GM12878 (cell line): ENCODE results near the gene HOGA1. TPM values are rescaled to one million over a fixed set of nuclear protein-coding genes. Genes with fewer than 3 reads are reported as not detected.

Experiments used
- ATAC-seq: fragments of 200-7000 bp; cut with Tn5 transposase; 3 replicates; pipeline ENCODE4 v1.9.1; 2020; ENCODE audit warnings: mild to moderate bottlenecking, moderate library complexity
- BruUV-seq: library from RNA; stranded (reverse); fragments of 400-500 nt; replicated peaks from 2 replicates; lab custom pipeline; 2021; lab: Mats Ljungman, UMichigan
- CTCF ChIA-PET: fragments of 300-600 bp; sonication (Branson Sonifier 250); formaldehyde crosslinking; extraction: SDS; loops from one replicate; lab custom pipeline; 2021; ENCODE audit warnings: inconsistent platforms; lab: Yijun Ruan, JAX
- POLR2A ChIA-PET: fragments of 350-600 bp; formaldehyde crosslinking; extraction: SDS; loops from one replicate; lab custom pipeline; 2021; ENCODE audit warnings: inconsistent platforms; lab: Charles Lee
- RAD21 ChIA-PET: fragments of 300-600 bp; sonication (Branson Sonifier 250); formaldehyde crosslinking; loops from one replicate; lab custom pipeline; 2023; ENCODE audit warnings: antibody characterized with exemption; ENCODE audit not compliant: unreplicated experiment; lab: Charles Lee
- SMC1A ChIA-PET: fragments of 300-600 bp; sonication (Branson Sonifier 250); formaldehyde crosslinking; loops from one replicate; lab custom pipeline; 2023; ENCODE audit not compliant: unreplicated experiment, uncharacterized antibody; lab: Charles Lee
- DNase-seq: peaks from one replicate; pipeline ENCODE4 v3.0.0-alpha.2; 2011; ENCODE audit warnings: low read depth, low spot score
- FAIRE-seq: peaks from 3 replicates; lab custom pipeline; 2011; peaks lifted over from hg19 to GRCh38; lab: Jason Lieb, UNC
- H2AFZ ChIP-seq: 2 replicates; pipeline ENCODE4 v1.6.0; 2011; ENCODE audit warnings: low read depth, low read length, control low read depth; ENCODE audit not compliant: control insufficient read depth
- H3K27ac ChIP-seq: 2 replicates; pipeline ENCODE4 v1.5.1; 2011; ENCODE audit warnings: control low read depth; ENCODE audit not compliant: control insufficient read depth, insufficient read depth
- H3K27me3 ChIP-seq, 2 experiments: replicated peaks in 1 of 2; 2 replicates each; pipeline versions ENCODE4 v1.6.0 to v1.6.1; 2011; ENCODE audit warnings: low read length in 1 of 2; ENCODE audit not compliant: control insufficient read depth in 2 of 2, insufficient read depth in 2 of 2
- H3K36me3 ChIP-seq, 2 experiments: 2 replicates each; pipeline ENCODE4 v1.5.1; 2011; ENCODE audit warnings: low read length in 1 of 2; ENCODE audit not compliant: control insufficient read depth in 2 of 2, insufficient read depth in 2 of 2
- H3K4me1 ChIP-seq: 2 replicates; pipeline ENCODE4 v1.6.1; 2011; ENCODE audit warnings: mild to moderate bottlenecking, low read length, moderate library complexity, mixed read lengths; ENCODE audit not compliant: control insufficient read depth, insufficient read depth
- H3K4me2 ChIP-seq: 2 replicates; pipeline ENCODE4 v1.6.0; 2011; ENCODE audit warnings: control low read depth; ENCODE audit not compliant: control insufficient read depth, insufficient read depth
- H3K4me3 ChIP-seq: fragments of 200-600 bp; sonication (generic); 2 replicates; pipeline ENCODE4 v1.5.1; 2016
- H3K79me2 ChIP-seq: 2 replicates; pipeline ENCODE4 v1.6.0; 2011; ENCODE audit warnings: low read length; ENCODE audit not compliant: control insufficient read depth, insufficient read depth
- H3K9ac ChIP-seq: 2 replicates; pipeline ENCODE4 v1.8.0; 2011; ENCODE audit warnings: low read length, control low read depth, mixed read lengths; ENCODE audit not compliant: control insufficient read depth, insufficient read depth
- H3K9me3 ChIP-seq: replicated peaks from 3 replicates; pipeline ENCODE4 v1.5.1; 2011; ENCODE audit warnings: mild to moderate bottlenecking, low read length; ENCODE audit not compliant: control insufficient read depth, insufficient read depth
- H4K20me1 ChIP-seq: 2 replicates; pipeline ENCODE4 v1.6.0; 2011; ENCODE audit not compliant: control insufficient read depth, insufficient read depth
- ATF7 ChIP-seq: fragments of 450-650 bp; IDR thresholded peaks from 2 replicates; pipeline ENCODE4 v1.6.1; 2016; ENCODE audit warnings: low read depth, mild to moderate bottlenecking
- BMI1 ChIP-seq: fragments of 450-650 bp; IDR thresholded peaks from 2 replicates; pipeline ENCODE4 v1.6.1; 2016; ENCODE audit warnings: mild to moderate bottlenecking, moderate library complexity, borderline replicate concordance
- CHD2 ChIP-seq: IDR thresholded peaks from 2 replicates; pipeline ENCODE4 v1.6.1; 2011; ENCODE audit warnings: low read depth, low read length, improper control_type of control experiment, borderline replicate concordance
- CHD4 ChIP-seq: fragments of 200-600 bp; sonication (generic); IDR thresholded peaks from 2 replicates; pipeline ENCODE4 v1.6.1; 2016; ENCODE audit warnings: mild to moderate bottlenecking
- FOXM1 ChIP-seq: IDR thresholded peaks from 2 replicates; pipeline ENCODE4 v1.6.1; 2012; ENCODE audit warnings: low read depth, mild to moderate bottlenecking, inconsistent platforms, low read length, moderate library complexity
- HDAC6 ChIP-seq: fragments of 200-600 bp; sonication (generic); IDR thresholded peaks from one replicate; pipeline ENCODE4 v1.8.0; 2017; ENCODE audit warnings: antibody characterized with exemption; ENCODE audit not compliant: unreplicated experiment
- NFXL1 ChIP-seq: fragments of 450-650 bp; IDR thresholded peaks from 2 replicates; pipeline ENCODE4 v1.6.1; 2017; ENCODE audit warnings: antibody characterized with exemption, mild to moderate bottlenecking, borderline replicate concordance
- SMAD5 ChIP-seq: IDR thresholded peaks from 2 replicates; pipeline ENCODE4 v1.6.1; 2016; ENCODE audit warnings: antibody characterized with exemption, low read depth
- STAT3 ChIP-seq: IDR thresholded peaks from 2 replicates; pipeline ENCODE4 v1.6.1; 2011; ENCODE audit warnings: low read depth, low read length, improper control_type of control experiment
- TARDBP ChIP-seq: IDR thresholded peaks from 2 replicates; pipeline ENCODE4 v1.6.1; 2016; ENCODE audit warnings: borderline replicate concordance
- TCF12 ChIP-seq: IDR thresholded peaks from 2 replicates; pipeline ENCODE4 v1.6.1; 2011; ENCODE audit warnings: low read depth, mild to moderate bottlenecking, low read length
- TCF7 ChIP-seq: IDR thresholded peaks from 2 replicates; pipeline ENCODE4 v1.6.1; 2014; ENCODE audit warnings: antibody characterized with exemption, borderline replicate concordance
- WRNIP1 ChIP-seq: IDR thresholded peaks from 2 replicates; pipeline ENCODE4 v1.6.1; 2011; ENCODE audit warnings: low read depth, low read length, improper control_type of control experiment, borderline replicate concordance
- YY1 ChIP-seq: IDR thresholded peaks from 2 replicates; pipeline ENCODE4 v1.6.1; 2011; ENCODE audit warnings: low read depth, mild to moderate bottlenecking, low read length
- ZNF24 ChIP-seq: fragments of 450-650 bp; IDR thresholded peaks from 2 replicates; pipeline ENCODE4 v1.6.1; 2017; ENCODE audit warnings: antibody characterized with exemption, mild to moderate bottlenecking
- ZNF274 ChIP-seq: IDR thresholded peaks from one replicate; pipeline ENCODE4 v1.8.0; 2011; ENCODE audit not compliant: insufficient read length, insufficient read depth
- ZZZ3 ChIP-seq: IDR thresholded peaks from 2 replicates; pipeline ENCODE4 v1.6.1; 2011; ENCODE audit warnings: low read depth; ENCODE audit not compliant: control insufficient read depth, insufficient read length
- WGBS: methylation state at CpG from one replicate; pipeline ENCODE4 v1.1.6; 2016; ENCODE audit warnings: low lambda C conversion rate; ENCODE audit not compliant: insufficient replicate concordance, insufficient coverage; ENCODE audit errors: missing lambda C conversion rate; 5-methylcytosine and 5-hydroxymethylcytosine counted together
- in situ Hi-C: fragments of 300-500 bp; cut with MboI; formaldehyde crosslinking; loops from 9 replicates; pipeline ENCODE4 v1.14.3; 2018; ENCODE audit warnings: mixed read lengths
- intact Hi-C: fragments of 100-400 bp; cut with micrococcal nuclease; formaldehyde crosslinking; loops from one replicate; pipeline ENCODE4 v1.14.2; 2022; ENCODE audit not compliant: unreplicated experiment
- polyA plus RNA-seq, 11 experiments: library from polyadenylated mRNA; depleted of rRNA in 4 of 11; unstranded in 6 of 11; stranded (reverse) in 5 of 11; fragments of >200 nt; fragmentation: Nextera tagmentation in 4 of 11; fragmentation: Illumina TruSeq in 1 of 11; extraction: Ambion mirVana in 4 of 11; extraction: Trizol in 1 of 11; gene quantifications; 1 replicate in 1 of 11; 2 replicates in 10 of 11; pipeline versions ENCODE4 v1.2.1 to v1.2.3, GENCODE V29; 2011 to 2016; ENCODE audit warnings: inconsistent platforms in 2 of 11, missing spikeins in 2 of 11, low read depth in 1 of 11
- total RNA-seq, 4 experiments: library from RNA; depleted of rRNA in 3 of 4; stranded (reverse); fragments of >200 nt in 3 of 4; fragmentation: Illumina TruSeq in 1 of 4; extraction: Trizol in 1 of 4; gene quantifications; 2 replicates each; pipeline versions ENCODE4 v1.2.1 to v1.2.3, GENCODE V29; 2013 to 2021
- TF ChIP-seq, protein P1 (sequence below): fragments of 450-650 bp; IDR thresholded peaks from 2 replicates; pipeline ENCODE4 v1.6.1; 2017; ENCODE audit warnings: antibody characterized with exemption, mild to moderate bottlenecking, moderate library complexity
- TF ChIP-seq, protein P2 (sequence below): fragments of 450-650 bp; IDR thresholded peaks from 2 replicates; pipeline ENCODE4 v1.6.1; 2017; ENCODE audit warnings: borderline replicate concordance

HOGA1 gene
- total and polyA plus RNA-seq, 10 of the 15 experiments (the other 5 are each of a cell fraction or from before 2014, with no cell fraction given), result 0.01 to 0.19 (median 0.06) TPM; not detected in 6

DNA sequence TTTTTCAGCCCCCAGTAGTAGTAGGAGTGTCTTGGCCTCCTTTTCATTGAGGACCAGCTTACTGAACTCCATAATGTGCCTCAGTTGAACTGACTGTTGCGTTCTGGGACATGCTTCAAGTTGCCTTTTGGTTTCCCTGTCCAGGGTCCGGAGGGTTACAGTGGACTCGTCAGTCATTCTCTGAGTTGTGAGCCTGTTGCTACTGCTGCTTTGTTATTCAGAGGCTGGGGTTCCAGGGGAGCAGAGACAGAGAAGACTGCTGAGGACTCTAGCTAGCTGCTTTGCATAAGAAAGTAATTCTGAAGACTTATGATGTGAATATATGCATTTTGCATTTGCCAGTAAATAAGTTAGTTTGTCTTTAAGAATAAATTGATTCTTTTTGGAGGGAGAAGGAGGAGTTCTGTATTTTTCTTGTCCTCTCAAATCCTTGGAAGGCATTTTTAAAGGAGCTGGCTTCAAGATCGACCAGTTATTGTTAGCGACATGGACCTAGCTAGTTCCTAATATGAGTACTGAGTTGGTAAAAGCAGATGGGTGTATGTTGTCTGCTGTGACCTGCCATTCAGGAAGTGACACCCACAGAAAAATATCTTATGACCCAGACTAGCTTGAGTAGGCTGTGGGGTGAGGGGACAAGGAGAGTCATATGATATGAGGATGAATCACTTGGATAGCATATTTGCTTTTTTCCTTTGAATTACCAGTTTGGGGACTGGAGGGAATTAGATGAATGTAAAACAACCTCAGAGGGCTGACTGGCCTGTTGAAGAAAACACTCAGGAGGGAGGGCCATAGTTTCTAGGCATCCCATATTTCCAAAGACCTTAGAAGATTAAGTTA, 64.6 kb downstream of the HOGA1 start:
- H3K27me3 ChIP-seq, result no peaks in the 10 kb centered on the region
- peak overlapping the region; percentile 79 for H2AFZ ChIP-seq
- peaks cover 5 to 7% of the 10 kb centered on the region in 2 experiments; a peak in 3 of 4 replicates for H3K36me3 ChIP-seq
- FAIRE-seq, result peak; percentile 78
- peak overlapping the region; percentile 48 for H3K4me2 ChIP-seq
- in situ Hi-C loops, result no loop called here
- no TSS peak for BruUV-seq
- ChIA-PET CTCF (interaction anchor here (0.6 to 2.4 kb wide), 8 partner anchors 27 to 1039 kb away, joined by 3 to 6 read pairs (median 3); partner anchors contain the start of genes ANKRD2, AVPI1 and ZFYVE27), SMC1A (interaction anchor here (0.5 to 1.5 kb wide), 10 partner anchors 10 to 475 kb away, joined by 3 to 7 read pairs (median 4); partner anchors contain the start of gene AVPI1), POLR2A (interaction anchor here (0.7 to 1.2 kb wide), 5 partner anchors 8 to 152 kb away, joined by 3 to 5 read pairs (median 3); partner anchors contain the start of genes AVPI1 and PI4K2A), RAD21 (interaction anchor here (0.8 to 2.1 kb wide), 3 partner anchors 27 to 76 kb away, joined by 4 to 9 read pairs (median 4); partner anchors contain the start of genes ANKRD2 and AVPI1)
- peaks cover 7% of the 10 kb centered on the region for H3K4me1 ChIP-seq
- WGBS, result 1% methylated on average over 5 of the region's 5 CpGs
- H3K4me3 ChIP-seq, result no peak overlapping the region; the same call in 1 of the 2 replicates
- H3K79me2 ChIP-seq, result peaks cover 5% of the 10 kb centered on the region
- H3K9ac ChIP-seq, result peak overlapping the region; percentile 5; the same call in 1 of the 2 replicates
- intact Hi-C loops, result no loop called here
- no peaks in the 10 kb centered on the region for H3K9me3 ChIP-seq
- DNase-seq, result peak; percentile 47
- ATAC-seq, result peak; percentile 98
- peak overlapping the region; percentile 60 for H3K27ac ChIP-seq
- H4K20me1 ChIP-seq, result no peaks in the 10 kb centered on the region
- TF ChIP-seq TCF7, result no peak
- no peak for TF ChIP-seq NFXL1
- 0 out of 2 replicates have a peak, but pooled peaks have one; percentile 25 for TF ChIP-seq FOXM1
- TF ChIP-seq CHD4, result no peak
- no peak for TF ChIP-seq WRNIP1
- no peak for TF ChIP-seq SMAD5
- no peak for TF ChIP-seq ZNF274
- no peak for TF ChIP-seq TARDBP
- TF ChIP-seq BMI1, result no peak
- TF ChIP-seq CHD2, result peak; percentile 79
- TF ChIP-seq HDAC6, result no peak
- TF ChIP-seq, protein P1, sequence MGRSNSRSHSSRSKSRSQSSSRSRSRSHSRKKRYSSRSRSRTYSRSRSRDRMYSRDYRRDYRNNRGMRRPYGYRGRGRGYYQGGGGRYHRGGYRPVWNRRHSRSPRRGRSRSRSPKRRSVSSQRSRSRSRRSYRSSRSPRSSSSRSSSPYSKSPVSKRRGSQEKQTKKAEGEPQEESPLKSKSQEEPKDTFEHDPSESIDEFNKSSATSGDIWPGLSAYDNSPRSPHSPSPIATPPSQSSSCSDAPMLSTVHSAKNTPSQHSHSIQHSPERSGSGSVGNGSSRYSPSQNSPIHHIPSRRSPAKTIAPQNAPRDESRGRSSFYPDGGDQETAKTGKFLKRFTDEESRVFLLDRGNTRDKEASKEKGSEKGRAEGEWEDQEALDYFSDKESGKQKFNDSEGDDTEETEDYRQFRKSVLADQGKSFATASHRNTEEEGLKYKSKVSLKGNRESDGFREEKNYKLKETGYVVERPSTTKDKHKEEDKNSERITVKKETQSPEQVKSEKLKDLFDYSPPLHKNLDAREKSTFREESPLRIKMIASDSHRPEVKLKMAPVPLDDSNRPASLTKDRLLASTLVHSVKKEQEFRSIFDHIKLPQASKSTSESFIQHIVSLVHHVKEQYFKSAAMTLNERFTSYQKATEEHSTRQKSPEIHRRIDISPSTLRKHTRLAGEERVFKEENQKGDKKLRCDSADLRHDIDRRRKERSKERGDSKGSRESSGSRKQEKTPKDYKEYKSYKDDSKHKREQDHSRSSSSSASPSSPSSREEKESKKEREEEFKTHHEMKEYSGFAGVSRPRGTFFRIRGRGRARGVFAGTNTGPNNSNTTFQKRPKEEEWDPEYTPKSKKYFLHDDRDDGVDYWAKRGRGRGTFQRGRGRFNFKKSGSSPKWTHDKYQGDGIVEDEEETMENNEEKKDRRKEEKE, result no peak
- TF ChIP-seq STAT3, result no peak
- no peak for TF ChIP-seq YY1
- TF ChIP-seq ZZZ3, result no peak
- TF ChIP-seq, protein P2, sequence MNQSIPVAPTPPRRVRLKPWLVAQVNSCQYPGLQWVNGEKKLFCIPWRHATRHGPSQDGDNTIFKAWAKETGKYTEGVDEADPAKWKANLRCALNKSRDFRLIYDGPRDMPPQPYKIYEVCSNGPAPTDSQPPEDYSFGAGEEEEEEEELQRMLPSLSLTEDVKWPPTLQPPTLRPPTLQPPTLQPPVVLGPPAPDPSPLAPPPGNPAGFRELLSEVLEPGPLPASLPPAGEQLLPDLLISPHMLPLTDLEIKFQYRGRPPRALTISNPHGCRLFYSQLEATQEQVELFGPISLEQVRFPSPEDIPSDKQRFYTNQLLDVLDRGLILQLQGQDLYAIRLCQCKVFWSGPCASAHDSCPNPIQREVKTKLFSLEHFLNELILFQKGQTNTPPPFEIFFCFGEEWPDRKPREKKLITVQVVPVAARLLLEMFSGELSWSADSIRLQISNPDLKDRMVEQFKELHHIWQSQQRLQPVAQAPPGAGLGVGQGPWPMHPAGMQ, result no peak
- TF ChIP-seq TCF12, result 0 out of 2 replicates have a peak, but pooled peaks have one; percentile 46
- TF ChIP-seq ZNF24, result no peak
- peak; percentile 66; the same call in 1 of the 2 replicates for TF ChIP-seq ATF7
